Activated CD4-positive, alpha-beta T cell treated with anti-CD3 and anti-CD28 coated beads, Interleukin-2, Interleukin-6, amounts not matched to agents 100 ng/mL and 50 ng/mL, durations not matched to agents 16 hours and 8 hours (primary cell): Measurements from ENCODE around the gene SMPD1.
A peak's percentile ranks its signal among the peaks of the same experiment; 100 is the strongest.

ENCODE experiments used
- DNase-seq: peaks from one replicate; pipeline ENCODE4 v3.0.0-alpha.2; 2020

SMPD1 gene

DNA sequence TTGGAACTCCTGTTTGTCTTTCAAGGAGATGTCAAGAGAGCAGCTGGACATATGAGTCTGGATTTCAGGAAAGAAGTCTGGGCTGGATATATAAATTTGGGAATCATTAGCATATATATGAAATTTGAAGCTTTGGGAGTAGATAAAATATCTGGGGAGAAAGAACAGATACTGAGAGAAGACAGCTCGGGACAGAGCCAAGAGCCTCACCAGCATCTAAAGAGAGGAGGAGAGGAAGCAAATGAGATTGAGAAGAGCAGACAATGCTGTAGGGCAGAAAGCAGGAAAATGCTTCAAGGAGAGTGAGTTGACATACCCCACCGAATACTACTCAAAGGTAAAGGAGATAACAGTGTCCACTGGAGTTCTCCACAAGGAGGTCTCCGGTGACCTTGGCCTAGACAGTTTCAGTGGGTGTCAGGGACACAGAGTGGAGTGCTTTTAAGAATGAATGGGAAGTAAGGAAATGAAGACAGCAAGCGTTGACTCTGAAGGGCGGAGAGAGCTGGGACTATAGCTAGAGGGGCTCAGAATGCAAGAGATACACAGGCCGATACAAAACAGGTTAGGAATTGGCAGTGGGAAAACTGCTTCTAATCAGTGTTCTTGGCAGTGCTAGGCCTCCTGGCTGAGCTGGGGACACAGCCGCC lies 27.8 kb downstream of the SMPD1 start:
- DNase-seq = no peak

DNA sequence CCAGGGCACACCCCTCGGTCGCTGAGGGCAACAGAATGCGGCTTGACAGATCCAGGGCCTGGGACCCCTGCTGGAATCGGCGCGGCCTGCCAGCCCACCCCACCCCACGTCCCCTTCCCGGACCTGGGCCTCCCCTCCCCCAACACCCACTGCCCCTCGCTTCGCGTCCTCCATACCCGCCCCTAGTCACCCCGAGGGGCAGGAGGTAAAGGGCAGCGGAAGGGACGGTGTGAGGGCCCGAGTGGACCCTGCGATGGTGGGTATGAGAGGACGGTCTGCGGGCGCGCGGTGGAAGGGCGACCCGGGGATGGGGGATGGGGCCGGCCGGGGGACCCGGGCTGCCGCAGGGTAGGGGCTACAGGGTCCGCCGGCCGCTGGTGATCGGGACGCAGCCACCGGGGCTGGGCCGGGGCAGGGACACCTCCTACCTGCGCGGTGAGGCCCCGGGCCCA lies 28.3 kb downstream of the SMPD1 start:
- no peak for DNase-seq

DNA sequence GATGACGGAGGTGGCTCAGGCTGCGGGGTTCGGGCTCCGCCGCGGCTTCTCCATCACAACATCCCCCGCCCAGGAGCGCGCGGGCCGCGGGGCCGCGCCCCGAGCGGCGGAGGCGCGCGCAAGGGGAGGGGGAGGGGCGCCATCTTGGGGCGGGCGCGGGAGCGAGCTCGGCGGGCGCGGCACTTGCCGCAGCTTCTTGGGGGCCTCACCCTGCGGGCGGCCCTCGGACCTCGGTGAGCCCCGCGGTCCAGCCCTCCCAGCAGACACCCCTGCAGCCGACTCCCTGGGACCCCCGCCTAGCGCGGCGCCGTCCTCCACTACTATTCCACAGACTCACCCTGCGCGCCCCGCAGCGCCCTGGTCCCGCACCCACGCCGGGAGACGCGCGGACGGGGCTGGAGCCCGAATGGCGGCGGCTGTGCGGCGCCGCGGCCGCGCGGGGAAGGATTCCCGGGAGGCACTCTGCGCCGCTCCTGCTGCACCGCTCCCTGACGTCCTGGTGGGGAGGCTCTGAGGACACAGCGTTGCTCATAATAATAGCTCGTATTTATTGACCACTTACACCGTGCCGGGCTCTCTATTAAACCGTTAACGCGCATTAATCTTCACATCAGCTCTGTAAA lies 28.8 kb downstream of the SMPD1 start, which contains the start of gene APBB1:
Gene APBB1, minus strand, starts transcription at position 86 of the 623 bp plus-strand sequence. CDS start 7,747 bp downstream, outside the sequence.
- DNase-seq = peak; percentile 75

DNA sequence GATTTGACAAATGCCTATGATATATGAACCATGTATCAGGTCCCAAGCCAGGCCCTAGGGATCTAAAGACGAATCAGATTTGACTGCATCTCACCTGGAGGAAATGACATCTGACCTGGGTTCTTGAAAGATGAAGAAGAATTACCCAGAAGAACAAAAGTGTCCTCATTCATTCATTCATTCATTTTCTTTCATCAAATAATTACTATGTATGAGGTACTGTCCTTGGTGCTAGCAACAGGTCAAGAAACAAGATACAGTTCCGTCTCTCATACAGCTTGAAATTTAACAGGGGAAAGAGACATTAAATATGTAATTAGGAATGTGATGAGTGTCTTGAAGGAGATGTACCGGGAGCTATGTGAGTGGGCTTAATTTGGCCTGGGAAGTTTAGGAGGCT lies 30.4 kb downstream of the SMPD1 start:
- no peak for DNase-seq

DNA sequence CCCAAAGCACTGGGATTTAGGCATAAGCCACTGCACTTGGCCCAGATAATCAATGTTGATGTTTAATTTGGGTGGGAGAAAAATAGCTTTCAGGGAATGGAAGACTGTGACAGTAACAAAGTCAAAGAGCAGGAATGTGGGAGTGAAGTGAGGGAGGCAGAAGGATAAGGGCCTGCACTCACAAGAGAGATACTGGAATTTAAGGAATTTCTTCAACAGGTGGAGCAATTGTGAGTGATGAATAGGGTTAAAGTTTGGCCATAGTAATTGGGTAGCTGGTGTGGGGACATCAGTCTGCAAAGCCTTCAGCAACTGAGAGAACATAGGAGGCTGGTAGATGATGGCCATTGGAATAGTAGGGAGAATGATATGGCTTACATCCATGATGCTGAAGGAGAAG lies 37.2 kb downstream of the SMPD1 start:
- no peak for DNase-seq

DNA sequence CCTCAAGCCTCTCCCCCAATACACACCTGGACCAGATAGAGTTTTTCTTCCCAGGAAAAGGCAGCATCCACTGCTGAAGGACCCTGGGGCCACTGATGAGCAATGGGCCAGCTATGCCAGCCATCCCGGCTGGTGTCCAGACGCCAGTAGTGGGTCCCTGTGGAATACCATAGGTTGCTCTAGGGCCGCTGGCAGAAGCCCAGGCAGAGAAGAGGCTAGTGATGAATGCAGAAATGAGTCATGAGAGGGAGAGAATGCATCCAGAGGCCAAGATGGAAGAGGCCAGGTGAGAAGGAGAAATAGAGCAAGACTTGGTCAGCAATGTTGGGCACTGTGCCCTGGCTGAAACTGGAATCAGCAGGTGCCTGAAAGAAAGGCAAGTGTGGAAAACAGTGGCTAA lies 41.6 kb downstream of the SMPD1 start:
- no peak for DNase-seq

DNA sequence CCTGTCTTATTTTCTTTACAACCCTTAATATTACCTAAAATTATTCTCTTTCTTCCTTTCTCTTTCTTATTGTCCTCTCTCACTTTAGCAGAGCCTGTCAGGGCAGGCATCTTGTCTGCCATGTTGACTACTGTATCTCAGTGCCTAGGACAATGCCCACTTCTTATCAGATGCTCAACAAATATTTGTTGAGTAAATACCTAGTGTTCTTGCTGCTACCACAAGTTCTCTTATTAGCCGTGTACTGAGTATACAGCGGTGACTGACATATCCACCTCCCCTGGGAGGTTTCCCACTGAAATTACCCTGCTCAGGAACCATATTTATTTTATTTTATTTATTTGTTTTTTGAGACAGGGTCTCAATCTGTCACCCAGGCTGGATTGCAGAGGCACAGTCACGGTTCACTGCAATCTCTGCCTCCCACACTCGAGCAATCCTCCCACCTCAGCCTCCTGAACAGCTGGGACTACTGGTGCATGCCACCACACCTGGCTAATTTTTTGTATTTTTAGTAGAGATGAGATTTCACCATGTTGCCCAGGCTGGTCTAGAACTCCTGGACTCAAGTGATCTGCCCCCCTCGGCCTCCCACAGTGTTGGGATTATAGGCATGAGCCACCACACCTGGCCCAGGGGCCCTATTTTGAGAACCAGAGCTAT lies 43.9 kb downstream of the SMPD1 start:
- no peak for DNase-seq

DNA sequence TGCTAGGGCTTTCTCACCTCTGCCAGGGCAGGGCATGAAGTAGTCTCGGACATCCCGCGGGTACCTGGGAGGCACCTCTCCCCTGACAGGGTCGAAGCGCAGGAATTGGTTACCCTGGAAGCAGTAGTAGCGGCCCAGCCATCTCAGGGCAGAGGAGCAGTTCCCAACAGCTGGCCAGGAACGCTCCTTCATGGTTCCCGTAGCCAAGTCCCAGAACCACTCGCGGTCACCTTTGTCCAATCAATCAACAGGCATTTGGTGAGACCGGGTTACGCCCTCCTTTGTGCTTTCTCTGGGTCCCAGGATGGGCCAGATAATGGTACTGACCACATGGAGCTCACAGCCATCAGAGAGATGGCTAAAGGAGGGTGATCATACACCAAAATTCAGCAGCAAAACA lies 47.1 kb downstream of the SMPD1 start:
- DNase-seq = no peak

DNA sequence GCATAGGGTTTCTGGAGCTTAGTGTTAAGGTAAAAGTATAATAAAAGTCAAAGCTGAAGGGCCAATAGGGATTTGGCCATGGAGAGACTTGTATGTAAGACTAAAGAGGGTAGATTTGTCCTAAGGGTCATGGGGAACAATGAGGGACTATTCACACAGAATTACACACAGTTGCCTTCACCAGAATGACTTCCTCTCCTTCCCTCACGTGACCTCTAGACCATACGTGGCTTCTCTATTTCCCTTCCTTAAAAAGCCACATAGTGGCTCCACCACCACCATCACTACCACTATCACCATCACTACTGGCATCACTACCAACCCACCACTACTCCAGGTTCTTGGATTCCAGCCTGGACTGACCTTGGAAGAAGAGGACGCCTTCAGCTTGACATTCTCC lies 47.7 kb downstream of the SMPD1 start:
- peak; percentile 23 for DNase-seq

DNA sequence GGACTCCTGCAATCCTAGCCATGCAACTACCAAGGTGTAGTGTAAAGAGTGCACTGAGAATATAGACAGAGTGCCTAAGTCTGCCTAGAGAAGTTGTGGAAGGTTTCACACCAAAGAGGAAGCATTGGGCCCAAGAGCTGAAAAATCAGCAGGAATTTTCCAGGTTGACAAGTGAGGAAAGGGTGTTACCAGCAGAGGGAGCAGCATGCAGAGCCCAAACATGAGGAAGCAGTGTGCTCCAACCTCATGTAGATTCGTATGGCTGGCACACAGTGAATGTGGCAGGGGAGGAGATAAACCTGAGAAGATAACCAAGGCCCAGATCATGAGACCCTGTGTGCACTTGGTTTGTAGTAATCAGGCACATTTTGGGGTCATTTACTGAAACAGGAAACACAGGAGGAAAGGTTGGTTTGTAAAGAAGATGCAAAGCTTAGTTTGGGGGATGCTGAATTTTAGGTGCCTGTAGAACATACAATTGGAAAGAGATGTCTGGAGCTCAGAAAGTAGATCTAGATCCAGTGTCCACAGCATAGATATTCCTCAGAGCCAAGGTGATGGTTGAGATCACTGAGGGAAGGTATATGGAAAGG lies 48.8 kb downstream of the SMPD1 start:
- peak; percentile 41 for DNase-seq

DNA sequence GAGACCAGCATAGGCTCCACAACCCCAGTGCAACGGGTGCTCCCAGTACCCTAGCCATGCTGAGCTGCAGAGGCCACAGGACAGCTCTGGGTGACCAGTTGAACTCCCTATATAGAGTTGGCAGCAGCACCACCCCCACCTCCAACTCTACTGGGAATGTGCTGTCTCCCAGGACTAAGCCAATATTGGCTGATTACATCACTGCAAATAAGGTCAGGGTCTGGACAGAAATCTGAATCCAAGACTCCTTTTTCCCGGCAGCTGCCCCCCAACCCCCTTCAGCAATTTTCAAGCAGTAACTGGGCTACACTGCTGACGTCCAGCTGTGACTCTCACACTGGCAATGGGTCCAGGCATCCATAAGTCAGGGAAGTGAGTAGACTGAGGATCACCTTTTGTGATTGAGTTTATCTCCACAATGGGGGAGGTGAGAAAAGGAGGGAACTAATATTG lies 50.7 kb downstream of the SMPD1 start, which contains the start of gene HPX:
Gene HPX, minus strand, starts transcription at position 82 of the 453 bp plus-strand sequence. Its CDS starts 24 bp downstream, at position 58.
- DNase-seq = no peak

DNA sequence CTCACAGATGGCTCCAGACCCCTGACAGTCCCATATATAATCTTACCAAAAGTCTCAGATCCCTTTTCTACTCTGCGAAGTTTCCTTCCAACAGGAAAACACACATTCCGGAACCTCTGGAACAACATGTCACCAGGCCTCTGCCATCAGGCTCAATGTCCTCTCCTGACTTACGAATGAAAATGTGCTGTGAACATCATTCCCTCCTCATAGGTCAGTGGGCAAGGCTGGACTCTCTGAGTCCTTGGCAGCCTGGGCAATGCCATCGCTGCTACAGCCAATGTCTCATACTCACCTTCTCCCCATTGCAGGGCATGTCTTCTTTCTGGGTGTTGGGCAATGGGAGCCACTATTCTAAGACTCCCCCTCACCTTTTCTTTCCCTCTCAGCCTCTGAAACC lies 52.2 kb downstream of the SMPD1 start:
- no peak for DNase-seq

DNA sequence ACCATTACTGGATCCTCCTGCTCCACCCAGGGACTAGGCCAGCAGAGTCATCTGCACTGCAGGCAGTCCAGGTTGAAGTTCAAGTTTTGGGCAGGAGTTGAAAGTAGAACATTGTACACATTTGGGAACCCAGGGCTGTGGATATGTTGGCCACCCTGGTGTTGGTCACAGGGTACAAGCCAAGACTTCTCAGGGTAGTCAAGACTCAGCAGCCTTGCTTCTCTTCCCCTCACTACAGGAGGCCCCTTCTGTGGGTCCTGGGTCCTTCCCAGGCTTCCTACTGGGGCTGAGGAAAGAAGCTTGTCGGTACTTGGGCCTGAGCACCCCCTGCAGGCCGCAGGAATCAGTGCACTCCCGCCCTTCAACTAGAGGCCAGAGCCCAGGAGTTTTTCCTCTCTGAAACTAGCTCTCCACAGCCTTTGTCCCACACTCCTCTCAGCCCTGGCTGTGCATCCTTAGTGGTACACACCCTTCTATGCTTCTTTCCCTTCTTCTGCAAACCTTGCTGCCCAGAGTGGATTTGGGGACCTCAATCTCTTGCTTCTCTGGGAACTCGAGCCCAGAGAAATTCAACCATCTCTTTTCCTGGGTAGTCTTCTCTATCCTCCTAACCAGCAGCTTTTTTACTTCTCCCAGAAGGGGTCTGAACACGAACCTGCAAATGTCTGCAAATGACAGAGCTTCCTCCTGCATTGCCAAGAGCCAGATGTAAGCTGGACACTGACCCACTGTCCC lies 53.2 kb downstream of the SMPD1 start:
- DNase-seq = peak; percentile 63
